Measurements from ENCODE around the gene ZIC4. TPM values are rescaled to one million over a fixed set of nuclear protein-coding genes. Genes with fewer than 3 reads are reported as not detected.

ZIC4 gene
- total and polyA plus RNA-seq, 2 of the 4 experiments (the other 2 are of a cell fraction), result not detected

DNA sequence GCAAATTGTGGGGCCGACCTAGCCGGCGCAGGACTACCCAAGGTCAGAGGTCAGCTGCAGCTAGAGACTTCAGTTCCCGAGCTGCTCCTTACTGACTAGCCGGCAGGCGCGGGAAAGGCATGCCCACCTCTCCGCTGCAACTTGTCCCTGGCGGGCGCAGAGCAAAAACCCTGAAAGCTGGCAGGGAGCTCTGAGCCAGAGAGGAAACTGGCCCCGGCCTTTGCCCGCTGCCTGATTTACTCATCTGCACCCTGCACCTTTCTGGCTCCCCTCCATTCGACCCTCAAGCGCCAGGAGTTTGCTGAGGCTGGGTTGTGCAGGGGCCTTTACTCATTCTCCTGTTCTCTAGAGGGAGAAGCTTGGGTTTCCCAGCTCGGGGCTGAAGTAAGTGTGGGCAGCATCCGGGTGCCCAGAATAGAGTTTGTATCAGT, 1.5 kb downstream of the ZIC4 start:
- Histone ChIP-seq H2BK15ac (ENCODE audit: low read depth, low read length) (no peak overlapping the region), H3K36me3 (ENCODE audit: control insufficient read depth, insufficient read depth, low read length) (no peaks in the 10 kb centered on the region), H2BK120ac (ENCODE audit: low read depth, low read length) (no peak overlapping the region), H4K8ac (ENCODE audit: low read depth in 2 of 2, low read length in 2 of 2) (no peak overlapping the region), H3K79me1 (ENCODE audit: low read depth in 1 of 2, low read length in 2 of 2) (no peaks in the 10 kb centered on the region), H3K14ac (replicated peaks; ENCODE audit: low read depth, low read length) (no peak overlapping the region), H3K9me3 (ENCODE audit: control insufficient read depth, insufficient read depth, low read length) (peaks cover 14% of the 10 kb centered on the region), H2BK5ac (ENCODE audit: low read depth, low read length, poor library complexity, severe bottlenecking) (no peak overlapping the region), H4K20me1 (ENCODE audit: insufficient read depth, low read length) (no peaks in the 10 kb centered on the region), H3K9ac (ENCODE audit: low read depth, low read length) (no peak overlapping the region), H3K27me3 (ENCODE audit: control insufficient read depth, insufficient read depth, low read length) (peaks cover 80% of the 10 kb centered on the region), H4K91ac (ENCODE audit: insufficient read depth, low read depth, low read length) (no peak overlapping the region), H4K5ac (ENCODE audit: low read depth, low read length) (no peak overlapping the region), H3K56ac (ENCODE audit: extremely low read depth, insufficient read depth, low read length) (no peak overlapping the region), H3K4ac (ENCODE audit: low read depth, low read length) (no peak overlapping the region), H2AK9ac (replicated peaks; ENCODE audit: low read depth, low read length, poor library complexity) (no peak overlapping the region), H3K4me2 (ENCODE audit: low read depth, low read length) (no peak overlapping the region), H3K4me1 (ENCODE audit: control insufficient read depth, insufficient read depth, low read length) (no peaks in the 10 kb centered on the region), H3K27ac (ENCODE audit: insufficient read depth, low read length) (no peak overlapping the region), H3K18ac (ENCODE audit: low read depth, low read length) (no peak overlapping the region), H3K9me1 (ENCODE audit: insufficient read depth, low read length) (no peaks in the 10 kb centered on the region), H2AK5ac (ENCODE audit: low read depth, low read length) (no peak overlapping the region), H3K4me3 (ENCODE audit: insufficient read depth, low read depth, low read length) (no peak overlapping the region), H3K23ac (ENCODE audit: low read depth, low read length) (no peak overlapping the region), H2BK20ac (ENCODE audit: low read depth, low read length) (no peak overlapping the region), H2AFZ (replicated peaks; ENCODE audit: low read length, poor library complexity) (no peak overlapping the region)
- TF ChIP-seq, protein P1, sequence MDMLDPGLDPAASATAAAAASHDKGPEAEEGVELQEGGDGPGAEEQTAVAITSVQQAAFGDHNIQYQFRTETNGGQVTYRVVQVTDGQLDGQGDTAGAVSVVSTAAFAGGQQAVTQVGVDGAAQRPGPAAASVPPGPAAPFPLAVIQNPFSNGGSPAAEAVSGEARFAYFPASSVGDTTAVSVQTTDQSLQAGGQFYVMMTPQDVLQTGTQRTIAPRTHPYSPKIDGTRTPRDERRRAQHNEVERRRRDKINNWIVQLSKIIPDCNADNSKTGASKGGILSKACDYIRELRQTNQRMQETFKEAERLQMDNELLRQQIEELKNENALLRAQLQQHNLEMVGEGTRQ (IDR thresholded peaks at IDR 0.05; ENCODE audit: low read depth, low read length), result no peak
- TF ChIP-seq, protein P2, sequence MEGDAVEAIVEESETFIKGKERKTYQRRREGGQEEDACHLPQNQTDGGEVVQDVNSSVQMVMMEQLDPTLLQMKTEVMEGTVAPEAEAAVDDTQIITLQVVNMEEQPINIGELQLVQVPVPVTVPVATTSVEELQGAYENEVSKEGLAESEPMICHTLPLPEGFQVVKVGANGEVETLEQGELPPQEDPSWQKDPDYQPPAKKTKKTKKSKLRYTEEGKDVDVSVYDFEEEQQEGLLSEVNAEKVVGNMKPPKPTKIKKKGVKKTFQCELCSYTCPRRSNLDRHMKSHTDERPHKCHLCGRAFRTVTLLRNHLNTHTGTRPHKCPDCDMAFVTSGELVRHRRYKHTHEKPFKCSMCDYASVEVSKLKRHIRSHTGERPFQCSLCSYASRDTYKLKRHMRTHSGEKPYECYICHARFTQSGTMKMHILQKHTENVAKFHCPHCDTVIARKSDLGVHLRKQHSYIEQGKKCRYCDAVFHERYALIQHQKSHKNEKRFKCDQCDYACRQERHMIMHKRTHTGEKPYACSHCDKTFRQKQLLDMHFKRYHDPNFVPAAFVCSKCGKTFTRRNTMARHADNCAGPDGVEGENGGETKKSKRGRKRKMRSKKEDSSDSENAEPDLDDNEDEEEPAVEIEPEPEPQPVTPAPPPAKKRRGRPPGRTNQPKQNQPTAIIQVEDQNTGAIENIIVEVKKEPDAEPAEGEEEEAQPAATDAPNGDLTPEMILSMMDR (conservative IDR thresholded peaks at IDR 0.05; ENCODE audit: low read depth, low read length), result no peak
- TF ChIP-seq CHD1 (IDR thresholded peaks at IDR 0.05; ENCODE audit: low read depth, low read length), result no peak
- no peak for TF ChIP-seq POLR2A (IDR thresholded peaks at IDR 0.05; ENCODE audit: low read depth, low read length)
- TF ChIP-seq BHLHE40 (IDR thresholded peaks at IDR 0.05; ENCODE audit: low read depth, low read length), result no peak
- no peak for TF ChIP-seq RCOR1 (IDR thresholded peaks at IDR 0.05; ENCODE audit: insufficient replicate concordance, low read length)
- TF ChIP-seq FOS (IDR thresholded peaks at IDR 0.05; ENCODE audit: low read depth, low read length), result no peak
- no peak for TF ChIP-seq MAFK (IDR thresholded peaks at IDR 0.05; ENCODE audit: low read depth, low read length)
- TF ChIP-seq NFE2L2 (IDR thresholded peaks at IDR 0.05; ENCODE audit: low read depth, low read length), result no peak
- no peak for TF ChIP-seq MXI1 (IDR thresholded peaks at IDR 0.05; ENCODE audit: borderline replicate concordance, low read depth, low read length)
- TF ChIP-seq SMC3 (IDR thresholded peaks at IDR 0.05; ENCODE audit: low read depth, low read length), result no peak
- TF ChIP-seq MAZ (IDR thresholded peaks at IDR 0.05; ENCODE audit: borderline replicate concordance, low read depth, low read length), result no peak
- TF ChIP-seq RFX5 (IDR thresholded peaks at IDR 0.05; ENCODE audit: low read depth, low read length), result no peak
- TF ChIP-seq RAD21 (IDR thresholded peaks at IDR 0.05; ENCODE audit: low read length), result no peak
- TF ChIP-seq ELK1 (IDR thresholded peaks at IDR 0.05; ENCODE audit: borderline replicate concordance, low read depth, low read length), result no peak
- in situ Hi-C loops (cut with MboI; ENCODE audit: low sequenced_read_pairs), result no loop called here
- ATAC-seq (ENCODE audit: low read depth), result no peak
- BruUV-seq (replicated peaks), result no TSS peak
- 18% methylated on average over 7 of the region's 16 CpGs; no CpG with 5 or more reads in 1 of the 2 experiments for WGBS, 2 experiments (ENCODE audit: extremely low coverage in 2 of 2, insufficient read length in 1 of 2)
- no peak for DNase-seq
- dilution Hi-C loops (cut with HindIII; ENCODE audit: low sequenced_read_pairs, unreplicated experiment), result no loop called here
- intact Hi-C loops (cut with micrococcal nuclease), result no loop called here
- POLR2A ChIA-PET (ENCODE audit: unreplicated experiment), result no interaction called here
- CTCF ChIA-PET, result no interaction called here
